Daoy (cell line): ENCODE data around the gene G6PC2. TPM values are rescaled to one million over a fixed set of nuclear protein-coding genes. Genes with fewer than 3 reads are reported as not detected.
"Not testable (repeated sequence)": the region's sequence is repeated elsewhere in the genome, so short reads cannot be mapped to it uniquely, and the experiment has no call there.

Experiments used
- DNase-seq: peaks from one replicate; pipeline ENCODE4 v3.0.0-alpha.2; 2015; ENCODE audit warnings: low read depth
- total RNA-seq: library from RNA; depleted of rRNA; stranded (reverse); fragments of >200 nt; shearing (Covaris generic); gene quantifications from 2 replicates; pipeline ENCODE4 v1.2.3, GENCODE V29; 2014; rRNA removed

The G6PC2 gene
- total RNA-seq: not detected in 2 replicates

- no peak for DNase-seq
Measured at GRCh38 chr2:168901003-168901402, at the start of gene G6PC2. G6PC2 (plus strand) TSS chr2:168901291; CDS start chr2:168901332, 41 bp downstream.

GRCh38 chr2:168851674-168852320 is 49.3 kb upstream of the G6PC2 start:
- DNase-seq: peak; percentile 80

GRCh38 chr2:168852481-168852880 is 48.6 kb upstream of the G6PC2 start:
- DNase-seq: no peak

- no peak for DNase-seq
Measured at GRCh38 chr2:168853471-168853870, 47.6 kb upstream of the G6PC2 start.

GRCh38 chr2:168854651-168855050 is 46.4 kb upstream of the G6PC2 start:
- no peak for DNase-seq

GRCh38 chr2:168855601-168856000 is 45.5 kb upstream of the G6PC2 start:
- DNase-seq: no peak

GRCh38 chr2:168858146-168858545 is 42.9 kb upstream of the G6PC2 start:
- no peak for DNase-seq

GRCh38 chr2:168867164-168867563 is 33.9 kb upstream of the G6PC2 start:
- DNase-seq: not testable (repeated sequence)

- not testable (repeated sequence) for DNase-seq
Measured at GRCh38 chr2:168870369-168870768, 30.7 kb upstream of the G6PC2 start.

- not testable (repeated sequence) for DNase-seq
Measured at GRCh38 chr2:168870824-168871223, 30.3 kb upstream of the G6PC2 start.

GRCh38 chr2:168874368-168875054 is 26.6 kb upstream of the G6PC2 start:
- no peak for DNase-seq

GRCh38 chr2:168882163-168882562 is 18.9 kb upstream of the G6PC2 start:
- DNase-seq: not testable (repeated sequence)

- DNase-seq: peak; percentile 13
Measured at GRCh38 chr2:168884975-168885374, 16.1 kb upstream of the G6PC2 start.

GRCh38 chr2:168889635-168890005 is 11.5 kb upstream of the G6PC2 start:
- DNase-seq: no peak

GRCh38 chr2:168890006-168890782 is 10.9 kb upstream of the G6PC2 start, which contains the start of gene SPC25:
SPC25 (minus strand) TSS chr2:168890430; CDS start chr2:168889519, 911 bp downstream.
- DNase-seq: peak; percentile 95

GRCh38 chr2:168892327-168892726 is 8.8 kb upstream of the G6PC2 start:
- no peak for DNase-seq

- DNase-seq: no peak
Measured at GRCh38 chr2:168894101-168894500, 7.0 kb upstream of the G6PC2 start.

- DNase-seq: no peak
Measured at GRCh38 chr2:168894720-168895119, 6.4 kb upstream of the G6PC2 start.

- DNase-seq: no peak
Measured at GRCh38 chr2:168895771-168896170, 5.3 kb upstream of the G6PC2 start.

GRCh38 chr2:168896783-168897182 is 4.3 kb upstream of the G6PC2 start:
- DNase-seq: no peak

GRCh38 chr2:168897449-168897848 is 3.6 kb upstream of the G6PC2 start:
- DNase-seq: no peak

- no peak for DNase-seq
Measured at GRCh38 chr2:168903888-168904287, 2.8 kb downstream of the G6PC2 start.

- no peak for DNase-seq
Measured at GRCh38 chr2:168904358-168904757, 3.3 kb downstream of the G6PC2 start.
